GM12874 (cell line): ENCODE measurements around the gene PSMA4.

Experiments
- TF ChIP-seq, protein P1 (sequence below): IDR thresholded peaks from 2 replicates; pipeline ENCODE4 v1.5.1; 2011; ENCODE audit warnings: low read depth, mild to moderate bottlenecking, control low read depth, low read length, moderate library complexity; ENCODE audit not compliant: insufficient read depth

Gene PSMA4

DNA sequence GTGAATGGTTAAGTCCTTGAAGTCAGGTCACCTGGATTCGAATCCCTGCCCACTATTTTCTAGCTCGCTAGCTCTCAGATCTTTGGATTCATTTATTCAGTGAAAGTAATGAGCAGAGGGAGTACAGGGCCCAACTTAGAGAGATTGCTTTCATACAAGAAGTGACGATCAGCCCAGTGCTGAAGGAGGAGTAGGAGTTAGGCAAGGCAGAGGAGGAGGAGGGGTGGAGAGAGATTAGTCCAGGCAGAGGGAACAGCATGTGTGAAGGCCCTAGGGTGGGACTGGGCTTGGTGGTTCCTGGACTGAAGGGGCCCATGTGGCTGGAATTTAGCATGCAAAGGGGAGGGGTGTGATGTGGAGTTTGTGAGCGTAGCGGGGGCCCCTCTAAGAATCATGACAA is 21.2 kb downstream of the PSMA4 start:
- TF ChIP-seq, protein P1, sequence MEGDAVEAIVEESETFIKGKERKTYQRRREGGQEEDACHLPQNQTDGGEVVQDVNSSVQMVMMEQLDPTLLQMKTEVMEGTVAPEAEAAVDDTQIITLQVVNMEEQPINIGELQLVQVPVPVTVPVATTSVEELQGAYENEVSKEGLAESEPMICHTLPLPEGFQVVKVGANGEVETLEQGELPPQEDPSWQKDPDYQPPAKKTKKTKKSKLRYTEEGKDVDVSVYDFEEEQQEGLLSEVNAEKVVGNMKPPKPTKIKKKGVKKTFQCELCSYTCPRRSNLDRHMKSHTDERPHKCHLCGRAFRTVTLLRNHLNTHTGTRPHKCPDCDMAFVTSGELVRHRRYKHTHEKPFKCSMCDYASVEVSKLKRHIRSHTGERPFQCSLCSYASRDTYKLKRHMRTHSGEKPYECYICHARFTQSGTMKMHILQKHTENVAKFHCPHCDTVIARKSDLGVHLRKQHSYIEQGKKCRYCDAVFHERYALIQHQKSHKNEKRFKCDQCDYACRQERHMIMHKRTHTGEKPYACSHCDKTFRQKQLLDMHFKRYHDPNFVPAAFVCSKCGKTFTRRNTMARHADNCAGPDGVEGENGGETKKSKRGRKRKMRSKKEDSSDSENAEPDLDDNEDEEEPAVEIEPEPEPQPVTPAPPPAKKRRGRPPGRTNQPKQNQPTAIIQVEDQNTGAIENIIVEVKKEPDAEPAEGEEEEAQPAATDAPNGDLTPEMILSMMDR = no peak

DNA sequence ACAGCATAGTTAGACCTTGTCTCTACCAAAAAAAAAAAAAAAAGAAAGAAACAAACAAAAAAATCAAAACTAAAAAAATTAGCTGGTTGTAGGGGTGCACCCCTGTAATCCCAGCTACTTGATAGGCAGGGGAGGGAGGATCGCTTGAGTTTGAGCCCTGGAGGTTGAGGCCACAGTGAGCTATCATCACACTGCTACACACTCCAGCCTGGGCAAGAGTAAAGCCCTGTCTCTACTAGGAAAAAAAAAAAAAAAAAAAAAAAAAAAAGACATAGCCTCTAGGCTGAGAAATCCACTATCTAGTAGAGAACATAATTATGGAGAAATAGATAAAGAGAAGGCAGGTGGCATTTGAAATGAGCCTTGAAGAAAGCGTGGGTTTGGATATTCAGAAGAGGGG is 22.8 kb downstream of the PSMA4 start:
- TF ChIP-seq, protein P1 = no peak

DNA sequence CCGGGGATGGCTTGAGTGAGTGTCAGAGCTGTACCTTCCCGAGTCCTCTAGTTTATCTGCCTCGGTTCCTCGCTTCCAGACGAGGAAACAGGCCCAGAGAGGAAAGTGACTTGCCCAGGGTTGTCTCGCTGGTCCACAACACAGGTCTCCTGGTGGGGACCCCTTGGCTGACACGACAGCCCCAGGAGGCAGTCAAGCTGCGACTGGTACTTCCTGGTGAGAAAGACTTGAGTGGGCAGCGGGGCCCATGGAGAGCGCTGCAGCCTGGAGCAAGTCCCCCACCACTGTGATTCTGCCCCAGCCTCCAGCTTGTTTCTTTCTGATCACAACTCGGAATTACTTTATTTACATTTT is 24.5 kb downstream of the PSMA4 start:
- TF ChIP-seq, protein P1 = no peak

DNA sequence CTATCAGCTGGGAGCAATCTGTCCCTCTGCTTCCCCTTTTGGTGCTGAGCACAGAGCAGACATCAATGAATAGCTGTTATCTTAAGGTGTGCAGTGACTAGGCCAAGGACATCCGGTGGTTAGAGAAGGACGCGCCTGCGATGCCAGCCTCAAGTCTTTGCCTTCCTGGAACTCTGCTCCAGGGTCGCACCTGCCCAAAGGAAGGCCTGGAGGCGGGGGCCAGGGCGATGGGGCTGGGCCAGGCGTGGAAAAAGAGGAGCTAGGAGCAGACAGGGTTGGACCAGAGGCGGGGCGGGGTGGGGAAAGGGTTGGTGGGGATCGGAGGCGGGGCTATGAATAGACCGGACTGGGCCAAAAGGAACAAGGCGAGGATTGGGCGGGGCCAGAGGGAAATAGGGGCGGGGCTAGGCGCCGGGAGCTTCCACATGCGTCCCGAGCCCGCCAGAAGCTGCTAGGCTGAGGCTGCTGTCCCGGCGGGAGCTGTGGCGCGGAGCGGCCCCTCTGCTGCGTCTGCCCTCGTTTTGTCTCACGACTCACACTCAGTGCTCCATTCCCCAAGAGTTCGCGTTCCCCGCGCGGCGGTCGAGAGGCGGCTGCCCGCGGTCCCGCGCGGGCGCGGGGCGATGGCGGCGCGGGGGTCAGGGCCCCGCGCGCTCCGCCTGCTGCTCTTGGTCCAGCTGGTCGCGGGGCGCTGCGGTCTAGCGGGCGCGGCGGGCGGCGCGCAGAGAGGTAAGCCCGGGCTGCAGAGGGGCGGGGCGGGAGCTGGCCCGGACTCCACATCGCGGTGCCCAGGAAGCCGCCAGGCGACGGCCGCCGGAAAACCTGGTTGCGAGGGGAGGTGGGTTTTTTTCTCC is 25.1 kb downstream of the PSMA4 start, which contains the start of gene CHRNA5:
Gene CHRNA5, plus strand, starts transcription at position 424 of the 854 bp plus-strand sequence. Its CDS starts 200 bp downstream, at position 624.
- TF ChIP-seq, protein P1 = no peak

DNA sequence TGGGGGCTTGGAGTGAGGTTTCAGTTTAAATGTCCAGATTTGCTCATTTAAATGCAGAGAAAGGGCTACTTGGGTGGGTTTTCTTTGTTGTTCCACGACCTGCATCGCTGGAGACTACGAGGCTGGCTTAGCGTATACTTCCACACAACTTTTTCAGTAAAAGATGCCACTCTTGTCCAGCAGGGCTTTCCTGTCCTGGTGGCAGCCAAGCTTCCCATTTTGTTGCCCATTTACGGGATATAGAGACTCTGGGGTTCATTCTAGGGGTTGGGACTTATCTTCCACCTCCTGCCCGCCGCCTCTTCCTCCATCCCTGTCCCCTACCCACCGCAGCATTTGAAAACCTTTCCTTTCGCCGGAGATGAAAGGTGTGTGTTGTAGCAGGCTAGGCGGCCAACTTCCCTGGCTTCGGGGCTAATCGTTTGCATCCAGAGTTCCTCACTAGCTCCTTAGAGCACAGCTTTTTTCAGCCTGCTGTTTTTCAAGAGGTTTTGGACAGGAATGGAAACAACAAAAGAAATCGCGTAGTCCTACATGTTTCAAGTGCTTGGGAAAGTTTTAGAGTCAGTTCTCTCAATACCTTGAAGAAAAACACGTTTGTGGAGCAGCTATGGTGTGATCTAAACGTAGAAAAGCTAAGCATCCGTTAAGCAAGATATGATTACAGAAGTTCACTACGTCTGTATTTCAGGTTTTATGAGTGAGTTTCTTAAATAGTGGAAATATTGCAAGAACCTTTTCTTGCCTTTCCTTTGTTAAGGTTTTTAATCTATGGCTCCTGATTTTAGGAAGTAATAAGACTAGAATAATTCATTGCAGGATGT is 25.9 kb downstream of the PSMA4 start:
- TF ChIP-seq, protein P1 = peak; percentile 10; the same call in 1 of the 2 replicates

DNA sequence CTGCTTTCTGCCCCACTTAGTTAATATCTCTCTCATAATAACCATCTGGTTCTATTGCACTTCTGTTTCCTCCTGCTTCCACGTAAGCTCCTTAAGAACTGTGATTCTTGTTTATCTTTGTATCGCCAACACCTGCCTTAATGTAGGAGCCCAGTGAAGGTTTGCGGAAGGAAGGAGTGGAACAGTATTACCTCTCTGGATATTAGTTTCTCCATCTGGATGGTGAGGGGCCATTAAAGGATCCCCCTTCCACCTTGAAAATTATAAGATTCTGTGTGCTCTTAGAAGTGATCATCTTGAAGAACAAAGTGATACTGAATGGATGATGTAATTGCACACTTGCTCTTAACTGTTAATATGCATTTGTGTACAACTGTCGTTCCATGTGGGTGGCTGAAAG is 27.3 kb downstream of the PSMA4 start:
- TF ChIP-seq, protein P1 = no peak

DNA sequence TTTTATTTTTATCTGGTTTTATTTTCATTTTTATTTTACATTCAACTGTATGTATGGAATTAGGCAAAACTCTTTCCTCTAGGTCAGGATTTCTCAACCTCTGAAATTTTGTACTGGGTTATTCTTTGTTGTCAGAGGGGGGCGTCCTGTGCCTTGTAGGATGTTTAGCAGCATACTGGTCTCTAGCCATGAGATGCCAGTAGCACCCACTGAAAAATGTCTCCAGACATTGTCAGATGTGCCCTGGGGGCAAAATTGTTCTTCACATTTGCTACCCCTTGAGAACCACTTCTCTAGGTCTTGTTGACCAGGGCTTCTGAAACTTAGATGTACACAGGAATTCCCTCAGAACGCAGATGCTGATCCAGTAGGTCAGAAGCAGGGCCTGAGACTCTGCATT is 30.5 kb downstream of the PSMA4 start:
- TF ChIP-seq, protein P1 = no peak
